ENCODE measurements around the gene MPV17. TPM values are rescaled to one million over a fixed set of nuclear protein-coding genes. Genes with fewer than 3 reads are reported as not detected.

Gene MPV17
- total and polyA plus RNA-seq, 2 of the 13 experiments (the other 11 are each of a cell fraction or from before 2014, with no cell fraction given), result 48.9 to 129 TPM

GRCh38 chr2:27263287-27264252, 59.3 kb downstream of the MPV17 start (continued):
- TF ChIP-seq MLXIP (CRISPR knock-in tag; IDR thresholded peaks at IDR 0.05; ENCODE audit: borderline replicate concordance), result no peak
- TF ChIP-seq, protein P1, sequence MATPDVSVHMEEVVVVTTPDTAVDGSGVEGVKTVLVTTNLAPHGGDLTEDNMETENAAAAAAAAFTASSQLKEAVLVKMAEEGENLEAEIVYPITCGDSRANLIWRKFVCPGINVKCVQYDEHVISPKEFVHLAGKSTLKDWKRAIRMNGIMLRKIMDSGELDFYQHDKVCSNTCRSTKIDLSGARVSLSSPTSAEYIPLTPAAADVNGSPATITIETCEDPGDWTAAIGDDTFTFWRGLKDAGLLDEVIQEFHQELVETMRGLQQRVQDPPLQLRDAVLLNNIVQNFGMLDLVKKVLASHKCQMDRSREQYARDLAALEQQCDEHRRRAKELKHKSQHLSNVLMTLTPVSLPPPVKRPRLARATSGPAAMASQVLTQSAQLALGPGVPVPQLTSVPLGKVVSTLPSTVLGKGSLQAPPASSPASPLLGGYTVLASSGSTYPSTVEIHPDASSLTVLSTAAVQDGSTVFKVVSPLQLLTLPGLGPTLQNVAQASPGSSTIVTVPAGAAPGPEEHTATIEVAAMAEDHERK (CRISPR knock-in tag; IDR thresholded peaks at IDR 0.05; ENCODE audit: low read depth), result no peak
- no peak for TF ChIP-seq E2F5 (CRISPR knock-in tag; conservative IDR thresholded peaks at IDR 0.05)
- TF ChIP-seq, protein P2, sequence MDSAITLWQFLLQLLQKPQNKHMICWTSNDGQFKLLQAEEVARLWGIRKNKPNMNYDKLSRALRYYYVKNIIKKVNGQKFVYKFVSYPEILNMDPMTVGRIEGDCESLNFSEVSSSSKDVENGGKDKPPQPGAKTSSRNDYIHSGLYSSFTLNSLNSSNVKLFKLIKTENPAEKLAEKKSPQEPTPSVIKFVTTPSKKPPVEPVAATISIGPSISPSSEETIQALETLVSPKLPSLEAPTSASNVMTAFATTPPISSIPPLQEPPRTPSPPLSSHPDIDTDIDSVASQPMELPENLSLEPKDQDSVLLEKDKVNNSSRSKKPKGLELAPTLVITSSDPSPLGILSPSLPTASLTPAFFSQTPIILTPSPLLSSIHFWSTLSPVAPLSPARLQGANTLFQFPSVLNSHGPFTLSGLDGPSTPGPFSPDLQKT (CRISPR knock-in tag; IDR thresholded peaks at IDR 0.05; ENCODE audit: borderline replicate concordance), result no peak
- no peak for TF ChIP-seq PRDM4 (CRISPR knock-in tag; IDR thresholded peaks at IDR 0.05; ENCODE audit: borderline replicate concordance)
- TF ChIP-seq SAP130 (CRISPR knock-in tag; IDR thresholded peaks at IDR 0.05; ENCODE audit: low read depth), result no peak
- TF ChIP-seq ZNF354B (CRISPR knock-in tag; IDR thresholded peaks at IDR 0.05), result no peak
- no peak for TF ChIP-seq ZNF225 (CRISPR knock-in tag; IDR thresholded peaks at IDR 0.05)
- TF ChIP-seq SP4 (CRISPR knock-in tag; IDR thresholded peaks at IDR 0.05), result peak; percentile 65
- no peak for TF ChIP-seq NCOA5 (CRISPR knock-in tag; IDR thresholded peaks at IDR 0.05)
- no peak for TF ChIP-seq HDAC1 (CRISPR knock-in tag; IDR thresholded peaks at IDR 0.05)
- TF ChIP-seq, protein P3, sequence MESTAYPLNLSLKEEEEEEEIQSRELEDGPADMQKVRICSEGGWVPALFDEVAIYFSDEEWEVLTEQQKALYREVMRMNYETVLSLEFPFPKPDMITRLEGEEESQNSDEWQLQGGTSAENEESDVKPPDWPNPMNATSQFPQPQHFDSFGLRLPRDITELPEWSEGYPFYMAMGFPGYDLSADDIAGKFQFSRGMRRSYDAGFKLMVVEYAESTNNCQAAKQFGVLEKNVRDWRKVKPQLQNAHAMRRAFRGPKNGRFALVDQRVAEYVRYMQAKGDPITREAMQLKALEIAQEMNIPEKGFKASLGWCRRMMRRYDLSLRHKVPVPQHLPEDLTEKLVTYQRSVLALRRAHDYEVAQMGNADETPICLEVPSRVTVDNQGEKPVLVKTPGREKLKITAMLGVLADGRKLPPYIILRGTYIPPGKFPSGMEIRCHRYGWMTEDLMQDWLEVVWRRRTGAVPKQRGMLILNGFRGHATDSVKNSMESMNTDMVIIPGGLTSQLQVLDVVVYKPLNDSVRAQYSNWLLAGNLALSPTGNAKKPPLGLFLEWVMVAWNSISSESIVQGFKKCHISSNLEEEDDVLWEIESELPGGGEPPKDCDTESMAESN (CRISPR knock-in tag; conservative IDR thresholded peaks at IDR 0.05), result no peak
- no peak for TF ChIP-seq GATAD1 (CRISPR knock-in tag; IDR thresholded peaks at IDR 0.05)
- no peak for TF ChIP-seq ZEB1 (IDR thresholded peaks at IDR 0.05; ENCODE audit: insufficient replicate concordance, low read depth)
- no peak for TF ChIP-seq PHB2 (IDR thresholded peaks at IDR 0.05; ENCODE audit: partially characterized antibody)
- peak; percentile 57; the same call in 1 of the 2 replicates for TF ChIP-seq CBX2 (IDR thresholded peaks at IDR 0.05; ENCODE audit: low read depth, low read length)
- no peak for TF ChIP-seq CBX2 (CRISPR knock-in tag; IDR thresholded peaks at IDR 0.05; ENCODE audit: low read depth)
- TF ChIP-seq RAD21 (CRISPR knock-in tag; IDR thresholded peaks at IDR 0.05), result no peak

Measured in HepG2 (cell line).